Cardiac fibroblast (primary cell): ENCODE data around the gene YBX1.

ENCODE experiments used
- DNase-seq, 2 donors: peaks; one replicate each; pipeline versions ENCODE4 v3.0.0 to v3.0.0-alpha.2; 2010; ENCODE audit warnings: low read depth in 2 of 2
- H3K4me3 ChIP-seq, 2 donors: replicated peaks in 1 of 2; 1 replicate in 1 of 2; 2 replicates in 1 of 2; pipeline ENCODE4 v1.5.1; 2011; ENCODE audit warnings: low read depth in 2 of 2, low read length in 2 of 2, mild to moderate bottlenecking in 2 of 2, moderate library complexity in 1 of 2
- TF ChIP-seq, protein P1 (sequence below): IDR thresholded peaks from one replicate; pipeline ENCODE4 v1.5.1; 2011; ENCODE audit warnings: low read depth, mild to moderate bottlenecking, low read length, inconsistent platforms

Gene YBX1

GRCh38 chr1:42689912-42690311 is 7.7 kb downstream of the YBX1 start:
- H3K4me3 ChIP-seq = no peak overlapping the region
- TF ChIP-seq, protein P1, sequence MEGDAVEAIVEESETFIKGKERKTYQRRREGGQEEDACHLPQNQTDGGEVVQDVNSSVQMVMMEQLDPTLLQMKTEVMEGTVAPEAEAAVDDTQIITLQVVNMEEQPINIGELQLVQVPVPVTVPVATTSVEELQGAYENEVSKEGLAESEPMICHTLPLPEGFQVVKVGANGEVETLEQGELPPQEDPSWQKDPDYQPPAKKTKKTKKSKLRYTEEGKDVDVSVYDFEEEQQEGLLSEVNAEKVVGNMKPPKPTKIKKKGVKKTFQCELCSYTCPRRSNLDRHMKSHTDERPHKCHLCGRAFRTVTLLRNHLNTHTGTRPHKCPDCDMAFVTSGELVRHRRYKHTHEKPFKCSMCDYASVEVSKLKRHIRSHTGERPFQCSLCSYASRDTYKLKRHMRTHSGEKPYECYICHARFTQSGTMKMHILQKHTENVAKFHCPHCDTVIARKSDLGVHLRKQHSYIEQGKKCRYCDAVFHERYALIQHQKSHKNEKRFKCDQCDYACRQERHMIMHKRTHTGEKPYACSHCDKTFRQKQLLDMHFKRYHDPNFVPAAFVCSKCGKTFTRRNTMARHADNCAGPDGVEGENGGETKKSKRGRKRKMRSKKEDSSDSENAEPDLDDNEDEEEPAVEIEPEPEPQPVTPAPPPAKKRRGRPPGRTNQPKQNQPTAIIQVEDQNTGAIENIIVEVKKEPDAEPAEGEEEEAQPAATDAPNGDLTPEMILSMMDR = no peak
- no peak for DNase-seq

DNA sequence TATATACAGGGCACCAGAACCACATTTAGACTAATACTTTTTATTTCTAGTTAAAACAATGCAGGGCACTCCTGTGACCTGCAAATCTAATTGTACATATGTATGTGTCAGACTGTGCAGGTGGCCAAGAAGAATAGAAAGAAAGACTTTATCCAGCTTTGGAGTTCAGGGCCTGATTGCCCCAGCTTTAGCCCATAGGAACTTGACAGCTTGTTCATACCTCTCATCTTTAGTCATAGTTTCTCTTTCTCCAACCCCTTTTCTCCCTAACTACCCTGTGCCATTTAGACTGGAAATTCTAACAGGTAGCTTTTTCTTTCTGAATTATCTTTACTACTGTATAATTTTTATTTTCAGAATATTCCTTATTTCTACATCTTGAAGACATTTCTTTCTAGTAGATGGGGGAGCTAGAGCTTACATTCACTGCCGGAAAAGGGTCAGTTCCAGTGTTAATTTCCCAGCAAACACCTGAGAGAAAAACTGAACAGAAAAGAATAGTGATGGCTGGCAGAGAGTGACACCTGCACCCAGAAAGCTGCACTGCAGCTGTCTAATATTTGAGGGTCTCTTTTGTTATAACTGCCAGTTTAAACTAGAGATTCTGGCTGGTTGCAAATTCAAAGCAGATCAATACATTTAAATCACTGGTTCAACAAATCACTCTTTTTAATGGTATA is 8.4 kb downstream of the YBX1 start:
- DNase-seq = peak in 1 of 2 donors; percentile 37
- TF ChIP-seq, protein P1 = no peak
- no peak overlapping the region for H3K4me3 ChIP-seq

DNA sequence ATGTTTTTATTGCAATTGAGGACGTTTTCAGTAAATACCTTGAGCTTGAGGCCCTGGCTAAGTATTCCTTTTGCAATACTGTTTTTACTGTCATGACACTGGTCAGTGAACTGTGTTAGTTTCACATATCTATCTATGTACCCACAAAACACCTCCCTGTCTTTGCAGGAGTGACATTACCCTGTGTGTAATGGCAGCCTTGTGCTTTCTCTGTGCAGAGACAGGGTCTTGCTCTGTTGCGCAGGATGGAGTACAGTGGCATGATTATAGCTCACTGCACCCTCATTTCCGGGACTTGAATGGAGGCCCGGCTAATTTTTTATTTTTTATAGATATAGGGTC is 8.9 kb downstream of the YBX1 start:
- DNase-seq = no peak
- TF ChIP-seq, protein P1 = no peak
- H3K4me3 ChIP-seq = no peak overlapping the region

DNA sequence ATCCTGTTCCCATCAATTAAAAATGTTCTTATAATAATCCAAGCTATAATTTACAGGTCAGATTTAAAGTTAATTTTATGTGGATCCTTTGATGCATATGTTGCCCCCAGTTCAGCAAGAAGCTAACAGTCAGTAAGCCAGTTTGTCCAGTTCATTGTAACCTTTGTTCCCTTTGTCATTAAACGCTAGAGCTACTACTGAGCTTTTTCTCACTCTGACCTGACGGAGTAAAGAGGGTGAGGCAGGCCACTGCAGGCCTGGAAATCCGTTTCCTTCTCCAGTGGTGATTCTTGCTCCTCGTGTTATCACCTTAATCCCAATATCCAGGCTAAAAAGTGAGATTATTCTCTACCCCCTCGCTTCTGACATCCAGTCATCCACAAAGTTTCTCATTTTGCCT is 10.2 kb downstream of the YBX1 start:
- no peak overlapping the region for H3K4me3 ChIP-seq
- DNase-seq = no peak
- TF ChIP-seq, protein P1 = no peak

DNA sequence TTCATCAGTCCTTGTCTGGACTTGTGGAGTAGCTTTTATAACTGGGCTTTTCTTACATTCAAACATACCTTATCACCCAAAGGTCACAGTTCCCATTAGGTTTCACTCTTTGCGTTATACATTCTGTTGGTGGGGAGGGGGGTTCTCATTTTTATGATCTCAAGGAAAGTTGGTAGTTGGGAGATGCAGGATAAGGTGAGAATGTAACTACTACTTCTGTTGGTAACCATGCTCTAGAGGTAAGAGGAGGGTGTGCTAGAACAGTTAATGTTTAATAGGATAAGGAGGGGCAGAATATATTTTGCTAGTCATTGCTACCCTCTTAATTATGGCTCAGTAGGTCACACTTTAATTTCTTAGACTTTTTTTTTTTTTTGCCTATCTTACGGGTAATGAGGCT is 10.7 kb downstream of the YBX1 start:
- DNase-seq = no peak
- H3K4me3 ChIP-seq = no peak overlapping the region
- TF ChIP-seq, protein P1 = no peak

DNA sequence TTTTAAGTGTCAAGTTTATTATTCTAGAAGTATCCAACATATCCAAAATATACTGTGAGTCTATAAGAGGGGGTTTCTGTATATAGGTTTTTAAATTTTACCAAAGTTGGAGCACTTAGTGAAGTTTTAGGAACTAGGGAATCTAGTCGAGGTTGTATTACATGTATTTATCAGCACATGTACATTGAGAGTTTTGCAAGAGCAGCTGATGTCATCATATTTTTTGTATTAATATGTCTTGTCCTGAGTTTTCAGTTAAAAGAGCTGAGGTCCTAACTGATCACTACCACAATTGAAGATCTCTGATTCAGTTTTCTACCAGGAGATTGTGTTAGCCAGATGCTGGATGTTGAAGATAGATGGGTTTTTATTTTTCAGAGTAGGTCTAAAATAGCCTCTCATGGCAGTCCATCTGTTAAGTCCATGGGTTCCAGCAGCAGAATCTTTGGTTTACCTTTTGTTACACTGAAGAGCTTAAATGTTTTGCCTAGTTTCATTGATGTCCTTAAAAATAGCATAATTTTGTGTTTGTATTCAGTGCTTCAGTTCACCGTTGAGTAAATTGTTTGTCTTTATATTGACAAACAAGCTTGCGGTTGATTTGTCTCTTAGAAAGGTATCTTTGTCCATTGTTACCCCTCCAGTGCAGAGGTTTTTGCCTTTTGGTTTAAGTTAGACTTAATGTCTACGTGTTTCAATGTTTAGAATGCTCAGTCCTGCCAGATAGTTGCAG is 16.0 kb downstream of the YBX1 start:
- no peak for DNase-seq
- no peak overlapping the region for H3K4me3 ChIP-seq
- TF ChIP-seq, protein P1 = no peak
